ENCODE data around the gene KLHDC8B. TPM values are rescaled to one million over a fixed set of nuclear protein-coding genes. Genes with fewer than 3 reads are reported as not detected.

Gene KLHDC8B
- 7.4 and 8.8 TPM in 2 replicates for total RNA-seq (2022)
- percentile 47 among the genes with signal in this experiment for Bru-seq, nascent RNA
- BruChase-seq, experiment 1, labeled RNA remaining after a 2-hour chase: percentile 45 among the genes with signal in this experiment
- percentile 52 among the genes with signal in this experiment for BruChase-seq, experiment 2, labeled RNA remaining after a 6-hour chase
- long read RNA-seq, transcript KLHDC8B-201 (6 exons, 1,959 nt): major isoform, 8 of 13 reads
- long read RNA-seq, partial matches to known transcripts: 1 of 13 reads
- long read RNA-seq, other reads (novel, unspliced or antisense): 4 of 13 reads

DNA sequence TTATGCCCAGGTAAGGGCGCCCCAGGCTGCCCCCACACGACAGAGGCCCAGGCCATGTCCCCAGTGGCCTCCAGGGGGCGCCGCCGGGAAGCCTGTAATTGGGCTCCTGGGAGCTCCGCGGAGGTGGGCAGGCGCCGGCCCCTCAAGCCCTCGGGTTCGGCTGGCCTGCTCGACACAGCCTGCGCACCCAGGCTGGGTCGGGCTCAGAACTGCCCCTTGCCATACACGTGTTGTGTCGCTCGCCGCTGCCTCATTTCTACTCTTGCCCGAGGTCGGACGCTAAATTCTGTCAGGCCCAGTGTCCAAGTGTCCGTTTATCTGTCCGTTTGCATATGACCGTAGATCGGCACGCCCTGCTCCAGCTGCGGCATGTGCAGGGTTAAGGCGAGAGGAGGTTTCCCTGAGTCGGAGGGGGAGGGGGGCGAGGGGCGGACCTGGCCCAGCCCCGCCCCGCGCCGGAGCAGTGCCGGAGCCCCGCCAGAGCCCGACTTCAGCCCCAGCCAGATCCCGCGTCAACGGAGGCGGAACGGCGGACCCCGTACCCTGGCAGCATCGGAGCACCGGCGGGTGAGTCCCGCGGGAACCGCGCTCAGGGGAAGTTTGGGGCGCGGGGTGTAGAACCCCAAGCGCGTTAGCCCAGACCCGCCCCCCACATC lies at the start of gene KLHDC8B:
TSS of gene KLHDC8B (plus strand) at position 480 of the 656 bp plus-strand sequence. CDS start 1,172 bp downstream, outside the sequence.
- Histone ChIP-seq H3K4me3 (ENCODE audit: low read depth, low read length) (peak within 1 kb of the TSS; percentile 70), H3K4me1 (peaks cover 11% of the 10 kb centered on the region), H3K36me3 (ENCODE audit: control insufficient read depth, insufficient read depth, low read length) (no peaks in the 10 kb centered on the region), H3K27me3 (replicated peaks; ENCODE audit: control insufficient read depth, insufficient read depth, low read length) (no peaks in the 10 kb centered on the region), H3K9me3 (peaks cover 7% of the 10 kb centered on the region)
- ChIA-PET CTCF (interaction anchor here (0.6 to 1.2 kb wide), 6 partner anchors 147 to 368 kb away, joined by 3 to 8 read pairs (median 3); partner anchors contain the start of gene USP4), POLR2A (no interaction called here)
- DNase-seq: peak; percentile 88 to 90
- Mint-ChIP-seq H3K4me1 (ENCODE audit: low read depth, unreplicated experiment) (peaks cover 7% of the 10 kb centered on the region), H3K27ac (ENCODE audit: unreplicated experiment) (peak within 1 kb of the TSS; percentile 63), H3K27me3 (ENCODE audit: insufficient read depth, unreplicated experiment) (no peaks in the 10 kb centered on the region), H3K36me3 (ENCODE audit: insufficient read depth, unreplicated experiment) (peaks cover 2% of the 10 kb centered on the region), H3K4me3 (ENCODE audit: unreplicated experiment) (peak within 1 kb of the TSS; percentile 88), H3K9me3 (ENCODE audit: unreplicated experiment) (no peaks in the 10 kb centered on the region)
- intact Hi-C loops (cut with micrococcal nuclease; ENCODE audit: unreplicated experiment): loop anchor here (10.0 kb wide), 1 partner anchor 84 kb away; no protein-coding TSS in a partner anchor
- TF ChIP-seq, protein P1, sequence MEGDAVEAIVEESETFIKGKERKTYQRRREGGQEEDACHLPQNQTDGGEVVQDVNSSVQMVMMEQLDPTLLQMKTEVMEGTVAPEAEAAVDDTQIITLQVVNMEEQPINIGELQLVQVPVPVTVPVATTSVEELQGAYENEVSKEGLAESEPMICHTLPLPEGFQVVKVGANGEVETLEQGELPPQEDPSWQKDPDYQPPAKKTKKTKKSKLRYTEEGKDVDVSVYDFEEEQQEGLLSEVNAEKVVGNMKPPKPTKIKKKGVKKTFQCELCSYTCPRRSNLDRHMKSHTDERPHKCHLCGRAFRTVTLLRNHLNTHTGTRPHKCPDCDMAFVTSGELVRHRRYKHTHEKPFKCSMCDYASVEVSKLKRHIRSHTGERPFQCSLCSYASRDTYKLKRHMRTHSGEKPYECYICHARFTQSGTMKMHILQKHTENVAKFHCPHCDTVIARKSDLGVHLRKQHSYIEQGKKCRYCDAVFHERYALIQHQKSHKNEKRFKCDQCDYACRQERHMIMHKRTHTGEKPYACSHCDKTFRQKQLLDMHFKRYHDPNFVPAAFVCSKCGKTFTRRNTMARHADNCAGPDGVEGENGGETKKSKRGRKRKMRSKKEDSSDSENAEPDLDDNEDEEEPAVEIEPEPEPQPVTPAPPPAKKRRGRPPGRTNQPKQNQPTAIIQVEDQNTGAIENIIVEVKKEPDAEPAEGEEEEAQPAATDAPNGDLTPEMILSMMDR (IDR thresholded peaks at IDR 0.05; ENCODE audit: insufficient read depth in 1 of 2, low read depth in 1 of 2, low read length in 1 of 2, severe bottlenecking in 1 of 2, unreplicated experiment in 1 of 2): peak; percentile 93
- BruUV-seq (replicated peaks): no TSS peak

DNA sequence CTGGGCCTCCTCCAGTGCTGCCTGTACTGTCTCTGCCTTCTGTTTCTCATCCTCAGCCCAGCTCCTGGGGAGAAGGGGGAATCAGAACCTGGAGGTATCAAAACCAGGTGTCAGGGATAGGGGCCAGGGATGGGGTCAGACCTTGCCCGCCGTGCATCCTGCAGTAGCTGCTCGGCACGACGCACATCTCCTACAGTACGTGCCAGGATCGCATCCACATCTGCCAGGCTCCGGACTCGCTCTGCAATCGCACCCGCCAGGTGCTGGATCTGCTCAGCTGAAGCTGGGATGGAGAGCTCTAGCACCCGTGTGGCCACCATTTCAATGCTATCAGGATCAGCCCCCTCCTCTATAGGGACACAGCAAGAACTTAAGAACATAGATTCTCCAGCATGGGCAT lies 49.4 kb upstream of the KLHDC8B start:
- H3K27me3 Mint-ChIP-seq (ENCODE audit: insufficient read depth, unreplicated experiment): no peaks in the 10 kb centered on the region
- peaks cover 34% of the 10 kb centered on the region for H3K36me3 Mint-ChIP-seq (ENCODE audit: insufficient read depth, unreplicated experiment)
- ChIA-PET POLR2A (no interaction called here), CTCF (interaction anchor here (2.2 kb wide), 1 partner anchor 28 kb away, joined by 9 read pairs; the partner anchor contains the start of gene QRICH1)
- no peak overlapping the region for H3K4me3 Mint-ChIP-seq (ENCODE audit: unreplicated experiment)
- no peaks in the 10 kb centered on the region for H3K4me1 Mint-ChIP-seq (ENCODE audit: low read depth, unreplicated experiment)
- Histone ChIP-seq H3K9me3 (no peaks in the 10 kb centered on the region), H3K4me1 (peaks cover 9% of the 10 kb centered on the region; the same call in 1 of the 2 replicates), H3K27me3 (replicated peaks; ENCODE audit: control insufficient read depth, insufficient read depth, low read length) (no peaks in the 10 kb centered on the region), H3K4me3 (ENCODE audit: low read depth, low read length) (no peak overlapping the region), H3K36me3 (ENCODE audit: control insufficient read depth, insufficient read depth, low read length) (peaks cover 7% of the 10 kb centered on the region)
- no TSS peak for BruUV-seq (replicated peaks)
- TF ChIP-seq, protein P1 (IDR thresholded peaks at IDR 0.05; ENCODE audit: insufficient read depth in 1 of 2, low read depth in 1 of 2, low read length in 1 of 2, severe bottlenecking in 1 of 2, unreplicated experiment in 1 of 2): no peak
- no peak for DNase-seq
- intact Hi-C loops (cut with micrococcal nuclease; ENCODE audit: unreplicated experiment): no loop called here
- H3K27ac Mint-ChIP-seq (ENCODE audit: unreplicated experiment): no peak overlapping the region
- H3K9me3 Mint-ChIP-seq (ENCODE audit: unreplicated experiment): no peaks in the 10 kb centered on the region

DNA sequence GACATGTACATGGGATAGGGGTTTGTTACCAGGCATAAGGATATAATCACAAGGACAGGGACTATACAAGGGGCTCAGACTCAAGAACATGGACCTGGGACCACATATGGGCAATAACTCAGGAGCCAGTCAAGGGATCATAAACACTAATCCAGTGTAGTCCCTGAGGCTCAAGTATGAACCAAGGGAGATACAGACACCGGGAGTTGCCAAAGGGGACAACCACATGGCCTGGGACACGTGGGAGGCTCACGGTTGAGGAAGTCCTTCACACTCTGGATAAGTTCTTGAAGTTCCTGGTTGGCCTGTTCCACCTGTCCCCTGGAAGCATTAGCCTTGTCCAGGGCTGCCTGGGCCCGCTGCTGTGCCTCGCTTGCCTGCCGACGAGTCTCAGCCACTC lies 48.9 kb upstream of the KLHDC8B start:
- TF ChIP-seq, protein P1 (IDR thresholded peaks at IDR 0.05; ENCODE audit: insufficient read depth in 1 of 2, low read depth in 1 of 2, low read length in 1 of 2, severe bottlenecking in 1 of 2, unreplicated experiment in 1 of 2): no peak
- H3K27me3 Mint-ChIP-seq (ENCODE audit: insufficient read depth, unreplicated experiment): no peaks in the 10 kb centered on the region
- H3K4me1 Mint-ChIP-seq (ENCODE audit: low read depth, unreplicated experiment): no peaks in the 10 kb centered on the region
- no peak overlapping the region for H3K4me3 Mint-ChIP-seq (ENCODE audit: unreplicated experiment)
- H3K36me3 ChIP-seq (ENCODE audit: control insufficient read depth, insufficient read depth, low read length): peaks cover 5% of the 10 kb centered on the region
- peaks cover 9% of the 10 kb centered on the region; the same call in 1 of the 2 replicates for H3K4me1 ChIP-seq
- no TSS peak for BruUV-seq (replicated peaks)
- no peaks in the 10 kb centered on the region for H3K27me3 ChIP-seq (replicated peaks; ENCODE audit: control insufficient read depth, insufficient read depth, low read length)
- POLR2A ChIA-PET: no interaction called here
- H3K36me3 Mint-ChIP-seq (ENCODE audit: insufficient read depth, unreplicated experiment): peaks cover 31% of the 10 kb centered on the region
- no peak for DNase-seq
- H3K9me3 ChIP-seq: no peaks in the 10 kb centered on the region
- H3K4me3 ChIP-seq (ENCODE audit: low read depth, low read length): no peak overlapping the region
- no peak overlapping the region for H3K27ac Mint-ChIP-seq (ENCODE audit: unreplicated experiment)
- CTCF ChIA-PET: no interaction called here
- H3K9me3 Mint-ChIP-seq (ENCODE audit: unreplicated experiment): no peaks in the 10 kb centered on the region
- intact Hi-C loops (cut with micrococcal nuclease; ENCODE audit: unreplicated experiment): no loop called here

Measured in Caco-2 (cell line).